Fibroblast of lung (primary cell): ENCODE measurements around the gene STOML1. TPM values are rescaled to one million over a fixed set of nuclear protein-coding genes. Genes with fewer than 3 reads are reported as not detected.

Experiments
- DNase-seq, 2 donors: peaks; one replicate each; pipeline versions ENCODE4 v3.0.0 to v3.0.0-alpha.2; 2010; ENCODE audit warnings: low read depth in 2 of 2
- H2AFZ ChIP-seq: 2 replicates; pipeline ENCODE4 v1.5.1; 2012; ENCODE audit warnings: low read length, control low read depth, inconsistent platforms
- H3K27ac ChIP-seq: 2 replicates; pipeline ENCODE4 v1.5.1; 2011; ENCODE audit warnings: low read length, control low read depth; ENCODE audit not compliant: insufficient read depth
- H3K27me3 ChIP-seq: 2 replicates; pipeline ENCODE4 v1.5.1; 2011; ENCODE audit warnings: mild to moderate bottlenecking, low read length; ENCODE audit not compliant: control insufficient read depth, insufficient read depth
- H3K36me3 ChIP-seq: 2 replicates; pipeline ENCODE4 v1.5.1; 2011; ENCODE audit warnings: low read length; ENCODE audit not compliant: control insufficient read depth, insufficient read depth
- H3K4me1 ChIP-seq: 2 replicates; pipeline ENCODE4 v1.5.1; 2011; ENCODE audit warnings: low read length; ENCODE audit not compliant: control insufficient read depth, insufficient read depth; ENCODE audit errors: extremely low read depth
- H3K4me2 ChIP-seq: 2 replicates; pipeline ENCODE4 v1.5.1; 2011; ENCODE audit warnings: low read length, control low read depth; ENCODE audit not compliant: insufficient read depth; ENCODE audit errors: extremely low read depth
- H3K4me3 ChIP-seq, 4 experiments: fragments of 200-600 bp in 1 of 4; sonication (generic) in 1 of 4; replicated peaks in 1 of 4; 2 replicates each; pipeline ENCODE4 v1.5.1; 2011 to 2016; ENCODE audit warnings: low read length in 4 of 4, low read depth in 3 of 4, mild to moderate bottlenecking in 3 of 4, control low read depth in 2 of 4, inconsistent platforms in 1 of 4, mixed read lengths in 1 of 4; ENCODE audit not compliant: insufficient read depth in 1 of 4; ENCODE audit errors: control extremely low read depth in 1 of 4
- H3K79me2 ChIP-seq: 2 replicates; pipeline ENCODE4 v1.5.1; 2012; ENCODE audit warnings: mild to moderate bottlenecking, low read length, inconsistent platforms; ENCODE audit not compliant: control insufficient read depth, insufficient read depth
- H3K9ac ChIP-seq: 2 replicates; pipeline ENCODE4 v1.5.1; 2011; ENCODE audit warnings: mild to moderate bottlenecking, low read length, control low read depth; ENCODE audit not compliant: insufficient read depth
- H3K9me3 ChIP-seq: 2 replicates; pipeline ENCODE4 v1.5.1; 2012; ENCODE audit warnings: low read depth, low read length; ENCODE audit not compliant: control insufficient read depth, insufficient read depth
- H4K20me1 ChIP-seq: 2 replicates; pipeline ENCODE4 v1.5.1; 2011; ENCODE audit warnings: low read length; ENCODE audit not compliant: control insufficient read depth, insufficient read depth; ENCODE audit errors: extremely low read depth
- EZH2 ChIP-seq: IDR thresholded peaks from 2 replicates; pipeline ENCODE4 v1.5.1; 2012; ENCODE audit warnings: low read length, control low read depth, mild to moderate bottlenecking; ENCODE audit errors: missing control alignments
- polyA plus RNA-seq, 2 donors: library from polyadenylated mRNA; depleted of rRNA in 1 of 2; stranded (reverse) in 1 of 2; unstranded in 1 of 2; fragments of >200 nt; gene quantifications; 2 replicates each; pipeline ENCODE4 v1.2.1, GENCODE V29; 2011 to 2012; ENCODE audit warnings: missing spikeins in 1 of 2
- total RNA-seq: library from RNA; depleted of rRNA; stranded (reverse); fragments of >200 nt; gene quantifications from 2 replicates; pipeline ENCODE4 v1.2.1, GENCODE V29; 2014
- TF ChIP-seq, protein P1 (sequence below), 2 donors: IDR thresholded peaks in 1 of 2; conservative IDR thresholded peaks in 1 of 2; 1 replicate in 1 of 2; 2 replicates in 1 of 2; pipeline ENCODE4 v1.5.1; 2011 to 2012; ENCODE audit warnings: low read length in 2 of 2, control low read depth in 1 of 2, inconsistent platforms in 1 of 2, low read depth in 1 of 2, mild to moderate bottlenecking in 1 of 2

STOML1 gene
- total and polyA plus RNA-seq, 2 donors (not counting 1 experiment from before 2014, with no cell fraction given): 9.8 to 24.8 TPM

DNA sequence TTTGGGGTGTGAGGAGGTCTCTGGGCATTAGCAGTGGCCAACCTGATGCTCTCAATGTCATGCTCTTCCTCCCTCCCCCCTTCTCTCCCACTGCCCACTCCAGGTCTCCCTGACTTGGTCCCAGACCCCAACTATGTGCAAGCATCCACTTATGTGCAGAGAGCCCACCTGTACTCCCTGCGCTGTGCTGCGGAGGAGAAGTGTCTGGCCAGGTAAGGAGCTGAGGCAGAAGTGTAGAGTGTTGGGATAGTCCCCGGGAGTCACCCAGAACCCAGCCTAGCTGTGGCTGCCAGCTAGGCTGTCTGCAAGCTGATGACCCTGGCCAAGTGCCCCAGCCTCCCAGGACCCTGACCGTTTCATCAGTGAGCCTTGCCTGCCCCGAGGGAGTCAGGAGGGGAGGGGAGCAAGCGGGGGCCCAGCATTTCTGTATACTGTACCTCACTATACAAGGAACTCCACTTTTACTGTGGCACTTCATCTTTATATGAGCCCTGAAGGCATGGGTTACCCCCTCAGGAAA lies 49.3 kb downstream of the STOML1 start:
- Histone ChIP-seq H3K36me3 (peaks cover 20% of the 10 kb centered on the region), H4K20me1 (no peaks in the 10 kb centered on the region)

DNA sequence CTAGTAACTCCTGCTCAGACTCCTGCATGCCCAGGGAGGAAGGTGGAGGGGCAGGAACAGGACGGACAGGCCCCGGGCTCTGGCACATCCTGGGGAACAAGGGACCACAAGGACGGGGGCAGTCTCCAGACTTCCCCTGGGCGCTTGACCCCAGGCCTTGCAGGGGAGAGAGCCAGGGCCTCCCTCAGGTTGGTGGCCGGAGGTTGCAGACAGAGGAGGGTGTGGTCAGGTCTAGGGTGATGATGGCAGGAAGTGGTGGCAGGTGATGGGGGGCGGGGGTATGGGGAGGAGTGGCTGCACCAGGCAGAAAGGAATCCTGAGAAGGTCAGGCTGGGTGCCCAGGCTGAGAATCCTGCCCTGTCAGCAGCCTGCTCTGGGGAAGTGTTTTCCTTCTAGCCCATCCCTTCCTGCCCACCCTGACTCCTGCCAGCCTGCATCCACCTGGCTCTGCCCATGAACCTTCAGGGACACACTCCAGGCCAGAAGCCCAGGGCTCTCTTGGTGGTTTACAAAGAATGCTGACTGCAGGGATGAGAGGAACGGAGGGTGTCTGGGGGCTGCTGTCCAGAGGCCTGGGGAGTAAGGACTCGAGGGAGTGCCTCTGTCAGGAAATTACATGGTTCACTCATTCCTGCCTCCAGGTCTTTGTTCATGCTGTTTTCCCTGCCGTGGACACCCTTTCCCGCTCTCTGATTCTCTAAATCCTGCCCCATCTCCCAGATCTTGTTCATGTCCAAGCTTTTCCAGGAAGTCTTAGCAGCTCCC lies 50.0 kb downstream of the STOML1 start:
- Histone ChIP-seq H3K27ac (peak overlapping the region; percentile 76), H2AFZ (no peak overlapping the region), H3K4me3 (no peak overlapping the region), H4K20me1 (no peaks in the 10 kb centered on the region), H3K9me3 (no peaks in the 10 kb centered on the region), H3K79me2 (peaks cover 13% of the 10 kb centered on the region), H3K4me1 (peaks cover 24% of the 10 kb centered on the region), H3K4me2 (no peak overlapping the region), H3K36me3 (peaks cover 18% of the 10 kb centered on the region), H3K27me3 (no peaks in the 10 kb centered on the region), H3K9ac (no peak overlapping the region)
- peak in 1 of 2 donors; percentile 55 for DNase-seq
- no peak for TF ChIP-seq EZH2

More for the DNA sequence above, 49.3 kb downstream of the STOML1 start:
- peaks cover 24% of the 10 kb centered on the region for H3K4me1 ChIP-seq
- no peaks in the 10 kb centered on the region for H3K27me3 ChIP-seq
- no peak overlapping the region for H3K4me2 ChIP-seq
- H3K9me3 ChIP-seq: no peaks in the 10 kb centered on the region
- H3K4me3 ChIP-seq: no peak overlapping the region
- H3K27ac ChIP-seq: no peak overlapping the region
- peaks cover 5% of the 10 kb centered on the region for H3K79me2 ChIP-seq
- H2AFZ ChIP-seq: no peak overlapping the region
- DNase-seq: no peak
- H3K9ac ChIP-seq: no peak overlapping the region
- no peak for TF ChIP-seq EZH2
- TF ChIP-seq, protein P1, sequence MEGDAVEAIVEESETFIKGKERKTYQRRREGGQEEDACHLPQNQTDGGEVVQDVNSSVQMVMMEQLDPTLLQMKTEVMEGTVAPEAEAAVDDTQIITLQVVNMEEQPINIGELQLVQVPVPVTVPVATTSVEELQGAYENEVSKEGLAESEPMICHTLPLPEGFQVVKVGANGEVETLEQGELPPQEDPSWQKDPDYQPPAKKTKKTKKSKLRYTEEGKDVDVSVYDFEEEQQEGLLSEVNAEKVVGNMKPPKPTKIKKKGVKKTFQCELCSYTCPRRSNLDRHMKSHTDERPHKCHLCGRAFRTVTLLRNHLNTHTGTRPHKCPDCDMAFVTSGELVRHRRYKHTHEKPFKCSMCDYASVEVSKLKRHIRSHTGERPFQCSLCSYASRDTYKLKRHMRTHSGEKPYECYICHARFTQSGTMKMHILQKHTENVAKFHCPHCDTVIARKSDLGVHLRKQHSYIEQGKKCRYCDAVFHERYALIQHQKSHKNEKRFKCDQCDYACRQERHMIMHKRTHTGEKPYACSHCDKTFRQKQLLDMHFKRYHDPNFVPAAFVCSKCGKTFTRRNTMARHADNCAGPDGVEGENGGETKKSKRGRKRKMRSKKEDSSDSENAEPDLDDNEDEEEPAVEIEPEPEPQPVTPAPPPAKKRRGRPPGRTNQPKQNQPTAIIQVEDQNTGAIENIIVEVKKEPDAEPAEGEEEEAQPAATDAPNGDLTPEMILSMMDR (conservative IDR thresholded peaks at IDR 0.05 in 1 of 2, IDR thresholded peaks at IDR 0.05 in 1 of 2; ENCODE audit: low read depth in 1 of 2, low read length in 2 of 2): no peak

DNA sequence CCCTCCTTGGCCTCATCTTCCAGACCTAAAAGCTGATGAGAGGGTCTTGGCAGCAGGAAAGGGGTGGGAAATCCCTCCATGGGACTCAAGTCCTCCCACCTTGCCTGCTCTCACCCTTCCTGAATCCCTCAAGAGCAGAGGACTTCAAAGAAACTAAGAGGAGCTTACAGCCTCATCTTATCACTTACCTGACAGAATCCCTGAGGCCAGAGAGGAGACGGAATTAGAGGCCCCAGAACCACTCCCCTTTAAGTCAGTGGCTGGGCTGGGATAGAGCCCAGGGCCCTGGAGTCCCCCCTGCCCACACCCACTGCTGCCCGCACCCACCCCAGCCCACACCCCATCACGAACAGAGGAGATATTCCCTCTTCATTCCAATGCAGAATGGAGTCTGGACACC lies 50.6 kb downstream of the STOML1 start:
- H3K9ac ChIP-seq: no peak overlapping the region
- H3K36me3 ChIP-seq: peaks cover 13% of the 10 kb centered on the region
- peaks cover 18% of the 10 kb centered on the region for H3K79me2 ChIP-seq
- no peak overlapping the region for H3K4me2 ChIP-seq
- no peaks in the 10 kb centered on the region for H4K20me1 ChIP-seq
- no peak overlapping the region for H2AFZ ChIP-seq
- TF ChIP-seq, protein P1 (conservative IDR thresholded peaks at IDR 0.05 in 1 of 2, IDR thresholded peaks at IDR 0.05 in 1 of 2; ENCODE audit: low read depth in 1 of 2, low read length in 2 of 2): no peak
- TF ChIP-seq EZH2: no peak
- no peaks in the 10 kb centered on the region for H3K9me3 ChIP-seq
- no peaks in the 10 kb centered on the region for H3K27me3 ChIP-seq
- H3K4me3 ChIP-seq: no peak overlapping the region
- peaks cover 24% of the 10 kb centered on the region for H3K4me1 ChIP-seq
- DNase-seq: no peak
- H3K27ac ChIP-seq: peak overlapping the region; percentile 76
